ENCODE results near the gene MYBPH.

Gene MYBPH

GRCh38 chr1:203166192-203166940, 9.3 kb downstream of the MYBPH start:
- H3K27me3 ChIP-seq (ENCODE audit: insufficient read depth, low read length, poor library complexity), result peaks cover 18% of the 10 kb centered on the region
- H3K9me3 ChIP-seq (ENCODE audit: insufficient read depth, low read length, severe bottlenecking), result no peaks in the 10 kb centered on the region
- no peak for DNase-seq
- no peak overlapping the region for H3K27ac ChIP-seq (ENCODE audit: low read length)
- H3K4me1 ChIP-seq (ENCODE audit: insufficient read depth, low read length), result no peaks in the 10 kb centered on the region
- H3K4me3 ChIP-seq (ENCODE audit: low read depth in 1 of 2, low read length in 2 of 2), result no peak overlapping the region
- H3K36me3 ChIP-seq (ENCODE audit: insufficient read depth, low read length), result no peaks in the 10 kb centered on the region
- no peak overlapping the region for H3K4me2 ChIP-seq (ENCODE audit: insufficient read depth, low read length)
- H2AFZ ChIP-seq (ENCODE audit: low read depth, low read length), result no peak overlapping the region
- no peak for ATAC-seq (ENCODE audit: insufficient read depth, low read depth)
- no peaks in the 10 kb centered on the region for H3K79me2 ChIP-seq (ENCODE audit: insufficient read depth, low read length)
- H4K20me1 ChIP-seq (ENCODE audit: insufficient read depth, low read length), result no peaks in the 10 kb centered on the region; the same call in none of the 2 replicates
- TF ChIP-seq, protein P1, sequence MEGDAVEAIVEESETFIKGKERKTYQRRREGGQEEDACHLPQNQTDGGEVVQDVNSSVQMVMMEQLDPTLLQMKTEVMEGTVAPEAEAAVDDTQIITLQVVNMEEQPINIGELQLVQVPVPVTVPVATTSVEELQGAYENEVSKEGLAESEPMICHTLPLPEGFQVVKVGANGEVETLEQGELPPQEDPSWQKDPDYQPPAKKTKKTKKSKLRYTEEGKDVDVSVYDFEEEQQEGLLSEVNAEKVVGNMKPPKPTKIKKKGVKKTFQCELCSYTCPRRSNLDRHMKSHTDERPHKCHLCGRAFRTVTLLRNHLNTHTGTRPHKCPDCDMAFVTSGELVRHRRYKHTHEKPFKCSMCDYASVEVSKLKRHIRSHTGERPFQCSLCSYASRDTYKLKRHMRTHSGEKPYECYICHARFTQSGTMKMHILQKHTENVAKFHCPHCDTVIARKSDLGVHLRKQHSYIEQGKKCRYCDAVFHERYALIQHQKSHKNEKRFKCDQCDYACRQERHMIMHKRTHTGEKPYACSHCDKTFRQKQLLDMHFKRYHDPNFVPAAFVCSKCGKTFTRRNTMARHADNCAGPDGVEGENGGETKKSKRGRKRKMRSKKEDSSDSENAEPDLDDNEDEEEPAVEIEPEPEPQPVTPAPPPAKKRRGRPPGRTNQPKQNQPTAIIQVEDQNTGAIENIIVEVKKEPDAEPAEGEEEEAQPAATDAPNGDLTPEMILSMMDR (IDR thresholded peaks at IDR 0.05; ENCODE audit: borderline replicate concordance, extremely low read depth, low read length, poor library complexity, severe bottlenecking), result no peak
- no peak for TF ChIP-seq EZH2 (IDR thresholded peaks at IDR 0.05; ENCODE audit: borderline replicate concordance, low read depth, low read length, severe bottlenecking)
- no peak overlapping the region for H3K9ac ChIP-seq (ENCODE audit: low read depth, low read length)

DNA sequence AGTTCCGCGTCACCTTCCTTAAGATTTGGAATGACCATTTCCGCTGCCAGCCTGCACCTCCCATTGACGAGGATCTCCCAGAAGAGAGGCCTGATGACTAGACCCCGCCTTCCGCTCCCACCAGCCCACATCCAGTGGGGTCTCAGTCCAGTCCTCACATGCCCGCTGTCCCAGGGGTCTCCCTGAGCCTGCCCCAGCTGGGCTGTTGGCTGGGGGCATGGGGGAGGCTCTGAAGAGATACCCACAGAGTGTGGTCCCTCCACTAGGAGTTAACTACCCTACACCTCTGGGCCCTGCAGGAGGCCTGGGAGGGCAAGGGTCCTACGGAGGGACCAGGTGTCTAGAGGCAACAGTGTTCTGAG, 9.8 kb downstream of the MYBPH start:
- Histone ChIP-seq H2AFZ (ENCODE audit: low read depth, low read length) (no peak overlapping the region), H3K9ac (ENCODE audit: low read depth, low read length) (no peak overlapping the region), H4K20me1 (ENCODE audit: insufficient read depth, low read length) (no peaks in the 10 kb centered on the region; the same call in none of the 2 replicates), H3K79me2 (ENCODE audit: insufficient read depth, low read length) (no peaks in the 10 kb centered on the region), H3K4me2 (ENCODE audit: insufficient read depth, low read length) (no peak overlapping the region), H3K27me3 (ENCODE audit: insufficient read depth, low read length, poor library complexity) (peaks cover 18% of the 10 kb centered on the region), H3K4me3 (ENCODE audit: low read depth in 1 of 2, low read length in 2 of 2) (no peak overlapping the region), H3K4me1 (ENCODE audit: insufficient read depth, low read length) (no peaks in the 10 kb centered on the region), H3K36me3 (ENCODE audit: insufficient read depth, low read length) (no peaks in the 10 kb centered on the region), H3K27ac (ENCODE audit: low read length) (no peak overlapping the region), H3K9me3 (ENCODE audit: insufficient read depth, low read length, severe bottlenecking) (no peaks in the 10 kb centered on the region)
- DNase-seq (no peak), ATAC-seq (ENCODE audit: insufficient read depth, low read depth) (no peak)
- TF ChIP-seq, protein P1 (IDR thresholded peaks at IDR 0.05; ENCODE audit: borderline replicate concordance, extremely low read depth, low read length, poor library complexity, severe bottlenecking), result no peak
- TF ChIP-seq EZH2 (IDR thresholded peaks at IDR 0.05; ENCODE audit: borderline replicate concordance, low read depth, low read length, severe bottlenecking), result no peak

DNA sequence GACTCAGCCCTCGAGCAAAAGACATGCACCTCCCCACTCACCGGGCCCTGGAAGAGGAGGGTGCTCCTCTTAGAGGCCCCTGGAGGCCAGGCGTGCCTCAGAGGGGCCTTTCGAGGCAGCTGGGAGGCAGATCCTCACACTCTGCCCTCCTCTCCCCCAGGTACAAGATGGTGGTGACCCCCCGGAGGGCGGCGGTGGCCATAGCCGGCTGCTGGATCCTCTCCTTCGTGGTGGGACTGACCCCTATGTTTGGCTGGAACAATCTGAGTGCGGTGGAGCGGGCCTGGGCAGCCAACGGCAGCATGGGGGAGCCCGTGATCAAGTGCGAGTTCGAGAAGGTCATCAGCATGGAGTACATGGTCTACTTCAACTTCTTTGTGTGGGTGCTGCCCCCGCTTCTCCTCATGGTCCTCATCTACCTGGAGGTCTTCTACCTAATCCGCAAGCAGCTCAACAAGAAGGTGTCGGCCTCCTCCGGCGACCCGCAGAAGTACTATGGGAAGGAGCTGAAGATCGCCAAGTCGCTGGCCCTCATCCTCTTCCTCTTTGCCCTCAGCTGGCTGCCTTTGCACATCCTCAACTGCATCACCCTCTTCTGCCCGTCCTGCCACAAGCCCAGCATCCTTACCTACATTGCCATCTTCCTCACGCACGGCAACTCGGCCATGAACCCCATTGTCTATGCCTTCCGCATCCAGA, 10.4 kb downstream of the MYBPH start:
- Histone ChIP-seq H3K4me2 (ENCODE audit: insufficient read depth, low read length) (no peak overlapping the region), H2AFZ (ENCODE audit: low read depth, low read length) (no peak overlapping the region), H3K36me3 (ENCODE audit: insufficient read depth, low read length) (no peaks in the 10 kb centered on the region), H4K20me1 (ENCODE audit: insufficient read depth, low read length) (no peaks in the 10 kb centered on the region; the same call in none of the 2 replicates), H3K27me3 (ENCODE audit: insufficient read depth, low read length, poor library complexity) (peaks cover 18% of the 10 kb centered on the region), H3K27ac (ENCODE audit: low read length) (no peak overlapping the region), H3K9me3 (ENCODE audit: insufficient read depth, low read length, severe bottlenecking) (no peaks in the 10 kb centered on the region), H3K79me2 (ENCODE audit: insufficient read depth, low read length) (no peaks in the 10 kb centered on the region), H3K4me3 (ENCODE audit: low read depth in 1 of 2, low read length in 2 of 2) (no peak overlapping the region), H3K9ac (ENCODE audit: low read depth, low read length) (no peak overlapping the region), H3K4me1 (ENCODE audit: insufficient read depth, low read length) (no peaks in the 10 kb centered on the region)
- TF ChIP-seq, protein P1 (IDR thresholded peaks at IDR 0.05; ENCODE audit: borderline replicate concordance, extremely low read depth, low read length, poor library complexity, severe bottlenecking), result no peak
- no peak for TF ChIP-seq EZH2 (IDR thresholded peaks at IDR 0.05; ENCODE audit: borderline replicate concordance, low read depth, low read length, severe bottlenecking)
- ATAC-seq (ENCODE audit: insufficient read depth, low read depth) (no peak), DNase-seq (no peak)

All from DND-41 (cell line).